Measurements from ENCODE around the gene EMP1. TPM values are rescaled to one million over a fixed set of nuclear protein-coding genes. Genes with fewer than 3 reads are reported as not detected.

The EMP1 gene
- total and polyA plus RNA-seq, 2 experiments from 2014 or later: 51.1 to 67.3 TPM

- Histone ChIP-seq H3K9me3 (ENCODE audit: low read depth) (no peaks in the 10 kb centered on the region), H3K4me2 (no peak overlapping the region), H3K27me3 (no peaks in the 10 kb centered on the region), H3K9me2 (replicated peaks; ENCODE audit: insufficient read depth) (no peaks in the 10 kb centered on the region), H3K4me3 (no peak overlapping the region), H3K36me3 (replicated peaks; ENCODE audit: insufficient read depth, low read depth) (no peaks in the 10 kb centered on the region), H4K20me1 (ENCODE audit: insufficient read depth, poor library complexity, severe bottlenecking) (no peaks in the 10 kb centered on the region), H3K27ac (peak overlapping the region; percentile 94), H2AFZ (no peak overlapping the region), H3K79me2 (no peaks in the 10 kb centered on the region), H3K4me1 (ENCODE audit: insufficient read depth) (peaks cover 43% of the 10 kb centered on the region)
- peak; percentile 35 for DNase-seq (ENCODE audit: low spot score)
- WGBS (ENCODE audit: low lambda C conversion rate, missing lambda C conversion rate): 72% methylated on average over 4 of the region's 4 CpGs
- TF ChIP-seq EZH2 (IDR thresholded peaks at IDR 0.05; ENCODE audit: borderline replicate concordance): no peak
Observed at GRCh38 chr12:13175499-13175898, 21.0 kb upstream of the EMP1 start.

GRCh38 chr12:13176256-13176655 lies 20.3 kb upstream of the EMP1 start:
- no peaks in the 10 kb centered on the region for H3K27me3 ChIP-seq
- H3K27ac ChIP-seq: no peak overlapping the region
- H2AFZ ChIP-seq: no peak overlapping the region
- no peaks in the 10 kb centered on the region for H3K36me3 ChIP-seq (replicated peaks; ENCODE audit: insufficient read depth, low read depth)
- no peak for DNase-seq (ENCODE audit: low spot score)
- TF ChIP-seq, protein P1, sequence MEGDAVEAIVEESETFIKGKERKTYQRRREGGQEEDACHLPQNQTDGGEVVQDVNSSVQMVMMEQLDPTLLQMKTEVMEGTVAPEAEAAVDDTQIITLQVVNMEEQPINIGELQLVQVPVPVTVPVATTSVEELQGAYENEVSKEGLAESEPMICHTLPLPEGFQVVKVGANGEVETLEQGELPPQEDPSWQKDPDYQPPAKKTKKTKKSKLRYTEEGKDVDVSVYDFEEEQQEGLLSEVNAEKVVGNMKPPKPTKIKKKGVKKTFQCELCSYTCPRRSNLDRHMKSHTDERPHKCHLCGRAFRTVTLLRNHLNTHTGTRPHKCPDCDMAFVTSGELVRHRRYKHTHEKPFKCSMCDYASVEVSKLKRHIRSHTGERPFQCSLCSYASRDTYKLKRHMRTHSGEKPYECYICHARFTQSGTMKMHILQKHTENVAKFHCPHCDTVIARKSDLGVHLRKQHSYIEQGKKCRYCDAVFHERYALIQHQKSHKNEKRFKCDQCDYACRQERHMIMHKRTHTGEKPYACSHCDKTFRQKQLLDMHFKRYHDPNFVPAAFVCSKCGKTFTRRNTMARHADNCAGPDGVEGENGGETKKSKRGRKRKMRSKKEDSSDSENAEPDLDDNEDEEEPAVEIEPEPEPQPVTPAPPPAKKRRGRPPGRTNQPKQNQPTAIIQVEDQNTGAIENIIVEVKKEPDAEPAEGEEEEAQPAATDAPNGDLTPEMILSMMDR (IDR thresholded peaks at IDR 0.05; ENCODE audit: poor library complexity): no peak
- TF ChIP-seq EZH2phosphoT487 (IDR thresholded peaks at IDR 0.05; ENCODE audit: low read depth, severe bottlenecking, unreplicated experiment) (no peak), EZH2 (IDR thresholded peaks at IDR 0.05; ENCODE audit: borderline replicate concordance) (no peak)
- peaks cover 41% of the 10 kb centered on the region for H3K4me1 ChIP-seq (ENCODE audit: insufficient read depth)
- H3K9me3 ChIP-seq (ENCODE audit: low read depth): no peaks in the 10 kb centered on the region
- no peak overlapping the region for H3K4me2 ChIP-seq
- H4K20me1 ChIP-seq (ENCODE audit: insufficient read depth, poor library complexity, severe bottlenecking): no peaks in the 10 kb centered on the region
- H3K79me2 ChIP-seq: no peaks in the 10 kb centered on the region
- H3K9me2 ChIP-seq (replicated peaks; ENCODE audit: insufficient read depth): no peaks in the 10 kb centered on the region
- WGBS (ENCODE audit: low lambda C conversion rate, missing lambda C conversion rate): 87% methylated on average over 4 of the region's 4 CpGs
- H3K4me3 ChIP-seq: no peak overlapping the region

- Histone ChIP-seq H3K36me3 (replicated peaks; ENCODE audit: insufficient read depth, low read depth) (no peaks in the 10 kb centered on the region), H3K9me3 (ENCODE audit: low read depth) (no peaks in the 10 kb centered on the region), H3K79me2 (no peaks in the 10 kb centered on the region), H3K4me3 (no peak overlapping the region), H3K4me2 (no peak overlapping the region), H3K27me3 (no peaks in the 10 kb centered on the region), H4K20me1 (ENCODE audit: insufficient read depth, poor library complexity, severe bottlenecking) (no peaks in the 10 kb centered on the region), H2AFZ (no peak overlapping the region), H3K4me1 (ENCODE audit: insufficient read depth) (peaks cover 30% of the 10 kb centered on the region), H3K9me2 (replicated peaks; ENCODE audit: insufficient read depth) (no peaks in the 10 kb centered on the region), H3K27ac (no peak overlapping the region)
- no peak for TF ChIP-seq EZH2phosphoT487 (IDR thresholded peaks at IDR 0.05; ENCODE audit: low read depth, severe bottlenecking, unreplicated experiment)
- no peak for DNase-seq (ENCODE audit: low spot score)
- WGBS (ENCODE audit: low lambda C conversion rate, missing lambda C conversion rate): 93% methylated on average over 4 of the region's 4 CpGs
Observed at GRCh38 chr12:13177373-13177772, 19.2 kb upstream of the EMP1 start.

DNA sequence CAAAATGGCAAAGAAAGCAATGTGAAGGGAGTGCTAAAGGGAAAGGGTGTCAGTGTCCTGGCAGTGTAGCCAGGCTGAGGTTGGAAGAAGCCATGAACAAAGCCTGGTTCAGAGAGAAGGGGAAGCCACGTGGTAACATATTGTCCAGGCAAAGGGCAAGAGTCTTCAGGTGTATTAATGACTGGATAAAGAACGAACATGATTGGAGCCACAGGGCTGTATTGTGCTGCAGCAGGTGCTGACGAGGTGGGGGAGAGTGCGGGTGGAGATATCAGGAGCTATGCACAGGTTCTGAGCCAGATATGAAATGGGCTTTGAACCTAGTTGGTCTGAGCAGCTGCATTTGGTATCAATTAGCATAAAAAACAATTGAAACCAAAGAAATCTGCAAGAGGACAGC lies 18.6 kb upstream of the EMP1 start:
- no peak overlapping the region for H3K4me3 ChIP-seq
- DNase-seq (ENCODE audit: low spot score): no peak
- 90% methylated on average over 4 of the region's 4 CpGs for WGBS (ENCODE audit: low lambda C conversion rate, missing lambda C conversion rate)
- H3K4me1 ChIP-seq (ENCODE audit: insufficient read depth): peaks cover 25% of the 10 kb centered on the region
- no peak overlapping the region for H2AFZ ChIP-seq
- H3K9me2 ChIP-seq (replicated peaks; ENCODE audit: insufficient read depth): no peaks in the 10 kb centered on the region
- H3K27me3 ChIP-seq: no peaks in the 10 kb centered on the region
- TF ChIP-seq, protein P1 (IDR thresholded peaks at IDR 0.05; ENCODE audit: poor library complexity): no peak
- TF ChIP-seq EZH2phosphoT487 (IDR thresholded peaks at IDR 0.05; ENCODE audit: low read depth, severe bottlenecking, unreplicated experiment): no peak
- no peak for TF ChIP-seq EZH2 (IDR thresholded peaks at IDR 0.05; ENCODE audit: borderline replicate concordance)
- no peaks in the 10 kb centered on the region for H3K36me3 ChIP-seq (replicated peaks; ENCODE audit: insufficient read depth, low read depth)
- no peak overlapping the region for H3K4me2 ChIP-seq
- no peaks in the 10 kb centered on the region for H3K79me2 ChIP-seq
- no peak overlapping the region for H3K27ac ChIP-seq
- no peaks in the 10 kb centered on the region for H4K20me1 ChIP-seq (ENCODE audit: insufficient read depth, poor library complexity, severe bottlenecking)
- H3K9me3 ChIP-seq (ENCODE audit: low read depth): no peaks in the 10 kb centered on the region
